NCI-H187 (cell line): ENCODE data around the gene RAC2.
"Not testable (repeated sequence)": the region's sequence is repeated elsewhere in the genome, so short reads cannot be mapped to it uniquely, and the experiment has no call there.

ENCODE experiments used
- DNase-seq, 2 experiments: peaks; one replicate each; lab custom pipeline; 2025; lab: John Stamatoyannopoulos, UW

The RAC2 gene

DNA sequence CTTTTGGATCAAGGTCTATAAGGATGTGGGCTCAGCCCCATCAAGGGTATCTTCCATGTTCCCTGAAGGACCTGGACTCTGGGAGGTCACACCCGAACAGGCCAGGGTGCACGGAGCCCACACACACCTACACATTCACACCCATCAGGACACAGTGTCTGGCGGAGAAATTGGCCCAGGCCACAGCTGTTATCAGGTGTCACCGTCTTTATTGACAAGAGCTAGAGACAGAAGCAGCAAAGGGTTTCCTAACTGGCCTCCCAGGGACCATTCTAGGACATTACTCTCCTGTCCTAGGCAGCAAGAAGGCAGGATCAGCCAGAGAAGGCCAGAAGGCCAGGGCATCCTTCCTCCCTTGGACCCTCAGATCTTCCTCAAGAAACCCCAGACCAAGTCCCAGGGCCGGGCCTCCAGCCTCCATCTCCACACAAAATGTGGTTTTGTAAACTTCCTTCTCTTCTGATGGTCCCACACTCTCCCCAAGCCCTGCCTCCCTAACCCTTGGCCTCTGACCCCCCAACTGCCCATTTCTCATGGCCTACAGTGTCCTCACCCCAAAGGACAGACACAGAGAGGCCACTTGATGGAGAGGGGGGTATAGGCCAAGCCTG, 39.9 kb downstream of the RAC2 start:
- no peak for DNase-seq

DNA sequence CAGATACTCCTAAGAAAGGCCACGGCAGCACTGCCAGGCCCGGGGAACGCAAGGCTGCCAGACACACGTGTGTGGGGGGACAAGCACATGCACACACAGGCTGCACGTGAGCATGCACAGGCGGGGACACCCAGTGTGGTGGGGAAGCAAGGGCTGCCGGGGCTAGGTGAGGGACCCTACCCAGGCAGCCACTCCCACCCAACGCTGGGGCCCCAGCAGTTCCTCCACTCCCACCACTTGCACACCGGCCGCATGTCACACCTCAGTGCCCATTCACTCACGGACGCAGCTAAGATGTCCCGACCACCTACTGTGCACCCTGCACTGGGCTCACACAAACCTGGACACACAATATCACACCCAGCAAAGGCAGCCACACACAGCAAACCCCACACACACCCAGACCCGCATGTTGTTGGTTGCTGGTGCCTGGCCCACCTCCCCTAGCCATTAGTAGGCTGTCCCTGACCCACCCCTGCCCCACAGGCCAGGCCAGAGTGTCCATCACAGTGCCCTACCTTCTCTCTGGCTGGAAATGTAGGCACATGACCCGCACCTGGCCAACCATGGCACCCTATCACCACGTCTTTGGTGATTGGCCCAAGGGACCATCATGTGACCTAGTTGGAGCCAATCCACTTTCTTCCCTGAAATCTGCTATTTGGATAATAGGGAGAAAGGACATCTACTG, 40.6 kb downstream of the RAC2 start:
- DNase-seq = no peak

DNA sequence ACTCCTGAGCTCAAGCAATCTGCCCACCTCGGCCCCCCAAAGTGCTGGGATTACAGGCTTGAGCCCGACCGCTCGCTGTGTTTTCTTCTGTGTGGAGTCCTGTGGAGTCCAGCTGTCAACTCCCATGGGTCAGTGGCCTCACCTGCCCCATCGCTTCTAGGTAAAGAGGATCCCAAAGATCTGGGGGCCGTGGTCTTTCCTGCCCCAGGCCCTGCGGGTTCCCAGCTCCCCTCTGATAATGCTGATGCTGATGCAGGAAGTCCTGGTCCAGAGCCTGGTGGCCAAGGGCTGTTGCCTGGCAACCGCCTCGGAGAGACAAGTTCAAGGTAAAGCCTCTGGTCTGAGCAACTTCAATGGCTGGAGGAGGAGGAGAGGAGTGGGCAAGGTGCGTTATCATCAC, 41.4 kb downstream of the RAC2 start:
- DNase-seq = no peak

DNA sequence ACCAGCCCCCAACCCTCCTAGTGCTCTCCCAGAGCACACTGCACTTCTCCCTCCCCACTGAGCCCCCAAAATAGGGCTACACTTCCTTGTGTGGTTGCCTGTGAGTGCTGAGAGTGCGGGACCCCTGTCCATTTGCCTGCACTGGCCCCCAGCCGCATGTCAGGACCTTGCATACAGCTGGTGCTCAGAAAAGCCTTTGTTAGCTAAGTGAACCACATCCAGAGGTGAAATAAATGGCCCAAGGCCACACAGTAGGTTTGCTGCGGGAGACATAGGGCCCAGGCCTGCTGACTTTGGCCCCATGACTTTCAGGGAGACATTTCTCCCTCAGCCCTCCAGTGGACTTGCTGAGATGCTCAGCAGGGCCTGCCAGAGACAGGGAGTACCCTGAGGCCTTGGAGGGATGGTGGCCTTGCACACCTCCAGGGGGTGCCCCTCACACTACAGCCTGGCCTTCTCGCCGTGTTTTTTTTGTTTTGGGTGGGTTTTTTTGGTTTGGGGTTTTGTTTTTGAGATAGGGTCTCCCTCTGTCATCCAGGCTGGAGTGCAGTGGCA, 42.0 kb downstream of the RAC2 start:
- DNase-seq = no peak

DNA sequence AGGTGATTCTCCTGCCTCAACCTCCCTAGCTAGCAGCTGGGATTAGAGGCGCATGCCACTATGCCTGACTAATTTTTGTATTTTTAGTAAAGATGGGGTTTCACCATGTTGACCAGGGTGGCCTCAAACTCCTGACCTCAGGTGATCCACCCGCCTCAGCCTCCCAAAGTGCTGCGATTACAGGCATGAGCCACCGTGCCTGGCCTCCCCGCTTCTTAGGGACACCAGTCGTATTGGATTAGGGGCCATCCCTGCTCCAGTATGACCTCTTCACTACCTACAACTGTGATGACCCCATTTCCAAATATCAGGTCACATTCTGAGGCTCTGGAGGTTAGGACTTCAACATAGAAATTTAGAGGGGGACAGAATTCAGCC, 42.6 kb downstream of the RAC2 start:
- DNase-seq = not testable (repeated sequence)

DNA sequence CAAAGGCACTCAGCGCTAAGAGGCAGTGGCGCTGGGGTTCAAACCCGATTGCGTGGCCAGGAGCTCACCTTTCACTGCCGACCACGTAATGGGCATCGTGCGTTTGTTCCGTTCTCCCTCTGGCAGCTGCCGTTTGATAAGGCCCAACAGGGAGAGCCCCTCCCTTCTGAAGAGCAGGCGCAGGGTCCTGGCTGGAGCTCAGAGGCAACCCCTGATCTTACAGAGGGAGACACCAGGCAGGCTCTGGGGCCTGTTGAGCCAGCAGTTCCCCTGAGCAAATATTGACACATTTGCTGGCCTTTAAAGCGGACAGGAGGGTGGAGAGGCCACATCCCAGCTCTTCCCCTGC, 44.3 kb downstream of the RAC2 start:
- no peak for DNase-seq

DNA sequence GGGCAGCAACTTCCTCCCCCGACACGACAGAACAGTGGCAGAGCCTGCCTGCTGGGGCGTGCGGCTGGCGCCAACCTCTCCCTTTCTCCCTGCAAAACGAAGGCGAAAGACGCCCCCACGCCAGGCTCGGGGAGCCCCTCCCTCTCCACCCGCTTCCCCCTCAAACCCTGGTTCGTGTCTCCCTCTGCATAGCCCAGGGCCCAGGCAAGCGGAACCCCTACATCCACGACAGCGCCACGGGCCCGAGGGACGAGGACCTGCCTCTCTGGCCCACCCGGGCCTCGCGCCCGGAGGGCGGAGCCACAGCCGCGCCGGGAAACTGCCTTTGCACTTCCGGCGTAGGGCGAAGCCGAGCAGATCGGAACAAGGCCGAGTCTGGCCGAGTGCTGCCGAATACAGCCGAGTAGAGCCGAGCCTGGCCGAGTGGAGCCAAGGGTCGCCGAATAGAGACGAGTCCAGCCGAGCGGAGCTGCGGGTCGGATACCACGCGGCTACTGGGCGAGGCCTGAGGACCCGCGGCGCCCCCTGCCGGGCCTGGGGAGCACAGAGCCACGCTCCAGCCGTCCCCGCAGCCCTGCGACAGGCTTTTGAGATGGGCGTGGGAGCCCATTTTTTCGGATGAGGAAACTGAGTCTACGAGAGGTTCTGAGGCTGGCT, 44.8 kb downstream of the RAC2 start:
- peak; percentile 80 to 88 for DNase-seq

DNA sequence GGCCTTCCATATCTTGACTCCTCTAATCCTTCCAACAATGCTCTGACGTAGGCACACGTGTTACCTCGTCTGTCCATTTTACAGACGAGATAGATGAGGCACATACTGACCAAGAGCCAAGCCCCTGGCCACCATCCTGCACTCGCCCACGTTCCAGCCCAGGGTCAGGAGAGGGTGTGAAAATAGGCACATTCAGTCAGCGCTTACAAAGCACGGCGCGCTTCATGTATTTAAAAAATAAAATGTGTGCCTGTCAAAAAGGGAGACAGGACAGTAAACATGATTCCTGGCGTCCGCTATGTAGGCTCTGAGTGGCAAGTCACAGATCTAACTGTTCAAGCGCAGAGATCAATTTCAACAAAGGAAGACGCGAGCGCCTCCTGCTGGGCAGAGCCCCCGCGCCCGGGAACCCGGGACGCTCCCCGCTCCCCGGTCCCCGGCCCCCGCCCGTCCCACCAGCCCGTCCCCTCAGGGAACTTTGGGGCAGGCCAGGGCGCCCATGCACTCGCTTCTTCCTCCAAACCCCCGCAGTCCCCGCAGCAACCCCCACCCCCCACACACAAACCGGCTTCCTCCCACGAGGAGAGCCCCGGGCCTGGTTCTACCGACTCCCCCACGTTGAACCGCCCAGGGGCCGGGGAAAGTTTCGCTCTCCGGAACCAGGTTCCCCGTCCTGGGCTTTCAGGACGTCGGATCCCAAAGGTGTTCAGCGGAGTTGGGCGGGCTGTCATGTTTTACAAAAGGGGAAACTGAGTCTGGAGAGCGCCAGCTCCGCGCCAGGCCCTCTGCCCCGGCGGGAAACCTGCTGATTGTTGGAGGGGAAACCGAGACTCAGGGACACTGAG, 45.6 kb downstream of the RAC2 start:
- DNase-seq = peak in 1 of 2 experiments; percentile 10

DNA sequence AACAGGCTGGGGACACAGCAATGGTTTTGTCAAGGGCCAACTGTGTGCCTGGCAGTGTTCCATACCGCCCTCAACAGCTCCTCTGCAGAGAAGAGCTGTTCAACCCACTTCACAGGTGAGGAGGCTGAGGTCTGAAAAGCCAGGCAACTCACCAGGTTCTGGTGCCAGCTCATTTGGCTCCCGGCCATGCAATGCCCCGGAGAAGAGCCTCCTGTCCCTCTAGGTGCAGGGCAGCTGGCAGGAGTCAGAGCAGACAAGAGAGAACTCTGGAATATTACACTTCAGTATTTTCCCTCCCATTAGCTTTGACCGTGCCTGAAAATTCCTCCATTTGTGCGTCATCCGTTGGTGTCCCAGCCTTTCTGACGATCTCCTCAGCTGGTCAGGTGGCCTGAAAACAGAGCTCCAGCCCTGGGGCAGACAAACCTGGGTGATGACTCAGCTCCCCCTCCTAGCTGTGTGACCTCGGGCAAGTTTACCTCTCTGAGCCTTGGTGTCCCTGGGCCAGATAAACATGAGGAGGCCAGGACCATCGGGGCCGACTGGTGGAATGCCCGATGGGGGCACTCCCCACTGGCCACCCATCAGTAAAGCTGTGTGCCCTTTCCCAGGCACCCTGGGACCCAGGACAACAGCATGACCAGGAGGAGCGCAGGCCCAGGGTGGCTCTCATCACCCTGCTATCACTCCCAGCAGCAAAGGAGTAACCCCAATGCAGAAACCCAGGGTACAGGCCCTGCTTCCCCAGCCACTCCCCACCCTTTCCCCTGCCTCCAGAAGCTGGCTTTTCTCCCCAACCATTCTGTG, 46.4 kb downstream of the RAC2 start:
- no peak for DNase-seq

DNA sequence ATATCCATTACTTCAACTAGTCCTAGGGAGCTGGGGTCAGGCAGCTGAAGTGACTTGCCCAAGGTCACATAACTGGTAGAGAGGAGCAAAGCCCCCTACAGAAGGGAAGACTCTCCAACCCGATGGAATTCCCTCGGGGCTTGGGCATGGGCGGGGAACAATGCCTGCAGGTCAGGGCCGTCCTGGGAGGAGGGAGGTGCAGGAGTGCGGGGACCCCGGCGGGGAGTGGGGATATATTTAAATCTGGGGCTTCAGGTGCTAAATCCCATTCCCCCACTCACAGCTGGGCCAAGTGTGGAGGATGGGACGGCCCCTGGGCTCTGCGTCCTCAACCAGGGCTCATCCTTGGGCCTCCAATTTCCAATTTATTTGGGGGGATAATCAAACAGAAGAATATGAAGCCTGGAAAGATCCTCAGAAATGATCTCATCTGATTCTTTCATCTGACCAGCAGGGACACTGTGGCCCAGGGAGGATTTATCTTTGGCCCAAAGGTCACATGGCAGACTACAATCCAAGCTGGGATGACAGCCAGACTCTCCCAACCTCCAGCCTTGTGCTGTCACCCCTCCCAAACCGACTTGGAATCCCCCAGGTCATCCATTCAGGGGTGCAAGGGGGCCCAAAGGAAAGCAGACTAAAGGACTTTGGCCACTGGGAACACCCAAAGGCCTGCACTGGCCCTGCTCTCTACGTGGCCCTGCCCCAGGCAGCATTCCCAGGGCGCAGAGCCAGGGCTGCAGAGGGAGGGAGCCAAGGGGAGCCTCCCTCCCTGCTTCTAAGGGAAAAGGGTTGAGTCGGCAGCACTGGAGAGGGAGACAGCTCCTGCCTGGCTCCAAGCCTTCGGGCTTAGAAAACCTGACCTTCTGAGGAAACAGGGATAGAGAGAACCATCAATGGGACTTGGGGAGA, 47.3 kb downstream of the RAC2 start:
- no peak for DNase-seq

DNA sequence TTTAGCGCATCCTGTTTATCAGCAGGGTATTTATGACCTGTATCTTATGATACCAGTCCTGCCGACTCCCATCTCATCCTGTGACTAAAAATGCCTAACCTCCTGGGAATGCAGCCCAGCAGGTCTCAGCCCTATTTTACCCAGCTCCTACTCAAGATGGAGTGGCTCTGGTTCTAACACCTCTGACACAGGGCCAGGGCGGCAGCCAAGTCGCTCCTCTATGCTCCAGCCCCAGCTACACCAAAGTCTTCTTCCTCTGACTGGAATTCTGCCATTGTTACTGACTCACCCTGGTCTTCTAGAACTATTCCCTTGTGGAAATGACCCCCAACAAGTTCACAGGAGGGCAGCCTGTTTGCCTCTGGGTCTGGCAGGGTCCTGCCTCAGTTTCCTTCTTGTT, 48.1 kb downstream of the RAC2 start:
- DNase-seq = no peak

DNA sequence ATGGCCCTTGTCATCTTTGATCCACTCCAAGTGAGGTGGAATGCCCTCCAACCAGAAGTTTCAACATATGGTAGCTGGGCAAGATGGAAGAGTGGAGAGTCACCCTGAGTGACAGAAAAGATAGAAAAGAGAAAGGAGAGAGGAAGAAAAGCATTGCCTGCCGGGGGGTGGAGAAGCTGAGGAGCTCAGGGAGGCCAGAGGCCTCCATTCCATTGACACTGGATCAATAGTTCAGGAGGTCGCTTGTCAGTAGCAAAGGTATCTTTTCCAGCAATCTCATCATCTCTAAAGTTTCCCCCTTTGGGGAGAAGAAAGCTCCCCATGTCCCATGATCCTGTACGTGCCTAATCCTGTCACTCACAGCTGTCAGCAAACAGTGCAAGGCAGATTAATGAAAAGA, 49.3 kb downstream of the RAC2 start:
- no peak for DNase-seq

DNA sequence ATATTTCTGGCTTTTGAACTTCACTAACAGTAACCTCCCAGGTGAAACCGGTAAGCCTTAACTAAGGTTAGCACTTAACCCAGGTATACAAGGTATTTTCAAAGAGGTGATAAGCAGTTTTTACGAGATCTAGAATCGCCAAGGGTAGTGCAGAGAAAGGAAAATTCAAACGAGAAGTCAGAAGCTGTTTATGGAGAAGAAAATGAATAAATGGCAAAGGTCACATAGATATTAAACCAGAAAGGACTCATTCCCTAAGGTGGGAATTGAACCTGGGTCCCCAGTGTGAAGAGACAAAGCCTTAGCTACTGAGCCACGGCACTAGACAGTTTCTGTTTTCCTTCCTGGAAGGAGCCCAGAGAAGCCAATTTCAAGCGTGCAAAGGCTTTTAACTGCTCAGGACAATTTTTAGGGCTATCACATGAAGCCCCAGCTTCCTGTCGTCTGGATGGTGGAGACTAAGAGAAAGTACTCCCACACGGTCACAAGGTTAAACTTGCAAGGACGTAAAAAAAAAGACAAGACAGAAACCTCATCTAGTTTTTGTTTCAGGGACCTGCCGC, 50.4 kb downstream of the RAC2 start:
- no peak for DNase-seq

DNA sequence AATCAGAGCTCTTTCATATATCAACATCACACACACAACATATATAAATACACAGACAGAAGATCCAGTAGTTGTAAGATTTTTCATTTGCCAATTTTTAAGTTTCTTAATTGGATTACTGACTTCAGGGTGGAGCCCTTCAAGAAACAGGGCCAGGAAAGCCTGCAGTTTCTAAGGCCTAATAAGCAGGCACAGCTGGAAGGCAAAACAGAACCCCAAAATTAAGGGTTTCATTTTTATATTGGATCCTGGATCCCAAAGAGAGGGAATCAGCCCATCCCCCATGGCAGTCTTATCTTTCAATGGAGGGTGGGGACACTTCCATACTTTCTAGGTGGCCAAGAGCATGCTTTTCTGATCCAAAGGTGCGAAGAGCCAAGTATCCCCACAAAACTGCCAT, 51.3 kb downstream of the RAC2 start:
- no peak for DNase-seq

DNA sequence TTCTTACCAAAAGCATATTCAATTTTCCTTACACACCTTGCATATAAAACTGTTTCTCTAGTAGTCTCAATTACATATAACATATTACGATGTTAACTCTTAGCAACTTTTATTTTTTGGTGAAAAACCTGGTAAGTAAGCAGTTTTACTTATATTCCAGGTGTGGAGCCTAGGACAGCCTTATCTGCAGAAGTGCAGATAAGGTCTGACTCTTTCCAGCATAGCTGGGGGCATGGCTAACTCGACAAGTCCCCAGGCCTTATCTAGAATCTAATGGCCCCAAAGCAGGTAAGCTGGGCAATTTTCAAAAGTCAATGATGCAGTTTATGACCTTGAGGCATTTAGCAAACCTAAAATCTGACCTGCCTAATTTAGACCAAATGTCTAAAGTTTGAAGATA, 51.9 kb downstream of the RAC2 start:
- no peak for DNase-seq

DNA sequence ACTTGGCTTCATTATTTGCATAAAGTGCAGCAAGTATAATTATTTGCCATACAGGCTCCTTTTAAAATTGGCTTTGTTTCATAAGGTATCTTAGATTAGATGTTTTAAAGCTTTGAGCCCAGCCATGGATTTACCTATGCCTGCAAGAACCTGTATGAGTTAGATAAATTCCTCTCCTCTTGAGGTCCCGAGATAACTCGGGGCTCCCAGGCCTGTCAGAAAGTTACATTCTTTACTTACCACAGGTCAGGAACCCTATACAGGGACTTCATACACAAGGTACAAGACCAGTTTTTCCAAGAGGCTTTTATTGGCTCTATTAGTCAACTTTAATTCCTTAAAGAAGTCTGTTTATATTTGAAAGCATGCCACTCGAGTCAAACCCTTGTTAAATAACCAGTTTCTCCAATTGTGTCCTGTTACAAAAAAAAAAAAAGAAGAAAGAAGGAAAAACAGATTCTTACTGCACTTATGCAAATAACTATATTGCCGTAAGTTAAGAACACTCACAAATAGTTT, 53.7 kb downstream of the RAC2 start:
- no peak for DNase-seq

DNA sequence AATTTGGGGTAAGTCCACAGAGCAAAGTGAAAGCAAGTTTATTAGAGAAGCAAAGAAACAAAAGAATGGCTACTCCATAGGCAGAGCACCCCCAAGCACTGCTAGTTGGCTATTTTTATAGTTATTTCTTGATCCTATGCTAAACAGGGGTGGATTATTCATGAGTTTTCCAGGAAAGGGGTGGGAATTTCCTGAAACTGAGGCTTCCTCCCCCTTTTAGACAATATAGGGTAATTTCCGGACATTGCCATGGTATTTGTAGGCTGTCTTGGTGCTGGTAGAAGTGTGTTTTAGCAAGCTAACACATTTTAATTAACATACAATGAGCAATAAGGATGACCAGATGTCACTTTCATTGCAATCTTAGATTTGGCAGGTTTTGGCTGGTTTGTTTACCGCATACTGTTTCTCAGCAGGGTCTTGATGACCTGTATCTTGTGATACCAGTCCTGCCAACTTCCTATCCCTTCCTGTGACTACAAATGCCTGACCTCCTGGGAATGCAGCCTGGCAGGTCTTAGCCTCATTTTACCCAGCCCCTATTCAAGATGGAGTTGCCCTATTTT, 55.1 kb downstream of the RAC2 start:
- DNase-seq = no peak

DNA sequence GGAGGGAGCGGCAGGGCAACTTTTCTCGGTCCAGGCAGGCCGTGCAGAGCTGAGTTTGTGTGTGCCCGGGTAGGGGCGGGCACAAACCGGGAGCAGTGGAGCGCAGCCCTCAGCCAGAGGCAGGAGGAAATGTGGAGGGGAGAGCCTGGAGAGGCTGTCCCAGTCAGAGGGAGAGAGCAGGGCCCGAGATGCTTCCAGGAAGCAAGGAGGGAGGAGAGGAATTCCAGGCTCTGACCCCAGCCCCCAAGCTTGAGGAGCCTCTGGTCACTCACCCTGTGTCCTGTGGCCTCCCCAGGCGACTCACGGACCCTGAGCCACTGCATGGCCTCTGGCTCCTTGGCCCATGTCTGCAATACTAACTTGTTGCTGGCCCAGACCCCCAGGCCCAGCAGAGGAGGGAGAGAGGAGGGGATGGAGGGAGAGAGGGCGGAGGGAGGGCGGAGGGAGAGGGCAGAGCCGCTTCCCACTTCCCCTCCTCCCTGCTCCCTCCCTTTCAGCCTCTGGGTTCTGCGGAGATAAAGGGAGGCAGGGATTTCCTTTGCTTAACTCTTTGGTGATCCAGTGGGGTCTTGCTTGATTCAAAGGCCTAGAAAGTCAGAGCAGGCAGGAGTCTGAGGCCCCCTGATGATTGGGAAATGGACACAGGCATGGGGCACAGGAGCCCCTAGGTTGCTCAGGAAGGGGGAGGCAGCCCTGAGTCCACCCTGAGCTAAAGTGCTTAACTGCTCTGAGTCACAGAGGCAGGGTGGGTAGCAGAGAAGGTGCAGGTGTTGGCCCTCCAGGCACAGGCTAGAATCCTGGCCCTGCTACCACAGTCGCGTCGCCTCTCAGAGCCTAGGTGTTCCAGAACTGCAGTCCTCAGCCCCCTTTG, 55.9 kb downstream of the RAC2 start, which contains the start of gene C1QTNF6:
Gene C1QTNF6 (minus strand): TSS at position 357 of the 871 bp plus-strand sequence. CDS start 34 bp downstream, at position 323.
- no peak for DNase-seq

DNA sequence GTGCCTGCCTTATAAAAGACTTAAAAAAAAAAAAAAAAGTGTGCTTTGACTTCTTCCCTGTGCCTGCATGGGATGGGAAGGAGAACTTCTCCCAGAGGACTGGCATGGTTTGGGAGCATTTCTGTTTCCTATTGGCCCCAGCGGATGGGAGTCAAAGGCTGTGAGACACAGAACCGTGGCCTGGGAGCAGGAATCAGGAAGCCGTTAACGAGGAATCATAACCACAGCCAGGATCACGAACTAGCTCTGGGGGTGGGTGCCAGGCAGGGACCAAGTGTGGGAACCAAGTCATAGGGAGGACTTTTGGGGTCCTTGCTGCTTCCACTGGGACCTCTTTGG, 56.5 kb downstream of the RAC2 start:
- DNase-seq = no peak
